Tibial nerve (tissue), 4 donors: Measurements from ENCODE around the gene RFX4. TPM values are rescaled to one million over a fixed set of nuclear protein-coding genes. Genes with fewer than 3 reads are reported as not detected.
"Not testable (repeated sequence)": the region's sequence is repeated elsewhere in the genome, so short reads cannot be mapped to it uniquely, and the experiment has no call there.

Source experiments
- DNase-seq, 2 donors: peaks; one replicate each; pipeline ENCODE4 v3.0.0-alpha.2; 2019; ENCODE audit warnings: low spot score in 2 of 2
- H3K27ac ChIP-seq, 4 donors: fragments of 200-600 bp; sonication (generic) in 3 of 4; one replicate each; pipeline ENCODE4 v1.5.1; 2017 to 2019; ENCODE audit warnings: mild to moderate bottlenecking in 1 of 4
- H3K27me3 ChIP-seq, 2 donors: fragments of 200-600 bp; sonication (generic) in 1 of 2; one replicate each; pipeline versions ENCODE4 v1.5.1 to v1.6.0; 2017 to 2019
- H3K36me3 ChIP-seq, 3 donors: fragments of 200-600 bp; sonication (generic); one replicate each; pipeline ENCODE4 v1.5.1; 2018 to 2019
- H3K4me1 ChIP-seq, 4 donors: fragments of 200-600 bp; sonication (generic) in 3 of 4; one replicate each; pipeline ENCODE4 v1.5.1; 2017 to 2019
- H3K4me3 ChIP-seq, 4 donors: fragments of 200-600 bp; sonication (generic) in 3 of 4; one replicate each; pipeline ENCODE4 v1.5.1; 2017 to 2019; ENCODE audit warnings: mild to moderate bottlenecking in 1 of 4, moderate library complexity in 1 of 4
- H3K9me3 ChIP-seq, 4 donors: fragments of 200-600 bp; sonication (generic) in 3 of 4; one replicate each; pipeline ENCODE4 v1.5.1; 2017 to 2019
- CTCF ChIP-seq, 5 experiments: fragments of 200-600 bp in 3 of 5; fragments of 450-650 bp in 2 of 5; sonication (generic) in 3 of 5; IDR thresholded peaks; one replicate each; pipeline ENCODE4 v1.5.1; 2016 to 2019; ENCODE audit warnings: antibody characterized with exemption in 5 of 5, mild to moderate bottlenecking in 3 of 5, moderate library complexity in 2 of 5
- EP300 ChIP-seq, 2 donors: sonication (generic); formaldehyde crosslinking; IDR thresholded peaks; one replicate each; pipeline ENCODE4 v1.6.1; 2017; ENCODE audit warnings: antibody characterized with exemption in 2 of 2, mild to moderate bottlenecking in 1 of 2
- POLR2A ChIP-seq, 2 donors: fragments of 450-650 bp; IDR thresholded peaks; one replicate each; pipeline ENCODE4 v1.6.1; 2017; ENCODE audit warnings: antibody characterized with exemption in 2 of 2, mild to moderate bottlenecking in 2 of 2, moderate library complexity in 2 of 2
- WGBS, 2 donors: methylation state at CpG; one replicate each; pipeline ENCODE4 v1.1.5; 2018; 5-methylcytosine and 5-hydroxymethylcytosine counted together
- total RNA-seq, 4 donors: library from RNA; depleted of rRNA; stranded (reverse); fragments of >200 nt; gene quantifications; one replicate each; pipeline ENCODE4 v1.1.0, GENCODE V29; 2016

Gene RFX4
- total RNA-seq, 4 donors from 2014 or later = not detected

- H3K4me1 ChIP-seq = no peaks in the 10 kb centered on the region
- TF ChIP-seq POLR2A (IDR thresholded peaks at IDR 0.05) (no peak), EP300 (IDR thresholded peaks at IDR 0.05) (no peak), CTCF (IDR thresholded peaks at IDR 0.05) (no peak)
- no peak for DNase-seq
- no peak overlapping the region for H3K4me3 ChIP-seq
- no peak overlapping the region for H3K27ac ChIP-seq
- WGBS, 2 donors = 81 to 87% methylated on average over 5 of the region's 5 CpGs
- no peaks in the 10 kb centered on the region for H3K36me3 ChIP-seq
- H3K9me3 ChIP-seq = no peaks in the 10 kb centered on the region
- H3K27me3 ChIP-seq = no peaks in the 10 kb centered on the region
Observed at GRCh38 chr12:106600503-106600902, 17.7 kb downstream of the RFX4 start.

- Histone ChIP-seq H3K36me3 (no peaks in the 10 kb centered on the region), H3K4me1 (no peaks in the 10 kb centered on the region), H3K27ac (no peak overlapping the region), H3K4me3 (no peak overlapping the region), H3K27me3 (no peaks in the 10 kb centered on the region), H3K9me3 (no peaks in the 10 kb centered on the region)
- WGBS, 2 donors = 76 to 77% methylated on average over 10 of the region's 10 CpGs
- TF ChIP-seq POLR2A (IDR thresholded peaks at IDR 0.05) (no peak), EP300 (IDR thresholded peaks at IDR 0.05) (no peak), CTCF (IDR thresholded peaks at IDR 0.05) (no peak)
- no peak for DNase-seq
Observed at GRCh38 chr12:106601031-106601430, 18.2 kb downstream of the RFX4 start.

GRCh38 chr12:106601496-106601895 is 18.7 kb downstream of the RFX4 start:
- H3K4me3 ChIP-seq = no peak overlapping the region
- no peak overlapping the region for H3K27ac ChIP-seq
- H3K4me1 ChIP-seq = peaks cover 0 to 1% (median 0%) of the 10 kb centered on the region in 4 donors
- no peaks in the 10 kb centered on the region for H3K27me3 ChIP-seq
- no peaks in the 10 kb centered on the region for H3K36me3 ChIP-seq
- WGBS, 2 donors = 77 to 88% methylated on average over 8 to 11 of the region's 11 CpGs
- H3K9me3 ChIP-seq = no peaks in the 10 kb centered on the region
- DNase-seq = no peak
- TF ChIP-seq CTCF (IDR thresholded peaks at IDR 0.05) (no peak), POLR2A (IDR thresholded peaks at IDR 0.05) (no peak), EP300 (IDR thresholded peaks at IDR 0.05) (no peak)

GRCh38 chr12:106602076-106602475 is 19.3 kb downstream of the RFX4 start:
- Histone ChIP-seq H3K4me1 (peaks cover 0 to 4% (median 0%) of the 10 kb centered on the region in 4 donors), H3K27ac (no peak overlapping the region), H3K36me3 (no peaks in the 10 kb centered on the region), H3K4me3 (no peak overlapping the region), H3K9me3 (no peaks in the 10 kb centered on the region), H3K27me3 (no peaks in the 10 kb centered on the region)
- WGBS, 2 donors = 89 to 93% methylated on average over 4 of the region's 4 CpGs
- TF ChIP-seq CTCF (IDR thresholded peaks at IDR 0.05) (no peak), EP300 (IDR thresholded peaks at IDR 0.05) (no peak), POLR2A (IDR thresholded peaks at IDR 0.05) (no peak)
- no peak for DNase-seq

GRCh38 chr12:106605254-106605653 is 22.4 kb downstream of the RFX4 start:
- no peak overlapping the region for H3K27ac ChIP-seq
- no peak overlapping the region for H3K4me3 ChIP-seq
- H3K4me1 ChIP-seq = peaks cover 0 to 4% (median 0%) of the 10 kb centered on the region in 4 donors
- 54 to 85% methylated on average over 2 of the region's 2 CpGs for WGBS, 2 donors
- peaks cover 0 to 1% (median 0%) of the 10 kb centered on the region in 4 donors for H3K9me3 ChIP-seq
- H3K27me3 ChIP-seq = no peaks in the 10 kb centered on the region
- H3K36me3 ChIP-seq = no peaks in the 10 kb centered on the region
- TF ChIP-seq EP300 (IDR thresholded peaks at IDR 0.05) = no peak
- TF ChIP-seq CTCF (IDR thresholded peaks at IDR 0.05) = no peak
- no peak for TF ChIP-seq POLR2A (IDR thresholded peaks at IDR 0.05)
- no peak for DNase-seq

- H3K36me3 ChIP-seq, H3K4me1 ChIP-seq, DNase-seq: not testable (repeated sequence)
Observed at GRCh38 chr12:106620588-106620987, 37.8 kb downstream of the RFX4 start.

More at GRCh38 chr12:106620588-106620987, 37.8 kb downstream of the RFX4 start:
- not testable (repeated sequence) for H3K27ac ChIP-seq, H3K4me3 ChIP-seq, H3K27me3 ChIP-seq
- H3K9me3 ChIP-seq = peaks cover 0 to 28% (median 7%) of the 10 kb centered on the region in 4 donors
- 92 to 95% methylated on average over 5 of the region's 5 CpGs for WGBS, 2 donors
